CD1c-positive myeloid dendritic cell (primary cell): ENCODE measurements around the gene CNPY3.
"Not testable (repeated sequence)": the region's sequence is repeated elsewhere in the genome, so short reads cannot be mapped to it uniquely, and the experiment has no call there.

Experiments used
- DNase-seq: peaks from one replicate; pipeline ENCODE4 v3.0.0-alpha.2; 2016; ENCODE audit errors: extremely low spot score

Gene CNPY3

DNA sequence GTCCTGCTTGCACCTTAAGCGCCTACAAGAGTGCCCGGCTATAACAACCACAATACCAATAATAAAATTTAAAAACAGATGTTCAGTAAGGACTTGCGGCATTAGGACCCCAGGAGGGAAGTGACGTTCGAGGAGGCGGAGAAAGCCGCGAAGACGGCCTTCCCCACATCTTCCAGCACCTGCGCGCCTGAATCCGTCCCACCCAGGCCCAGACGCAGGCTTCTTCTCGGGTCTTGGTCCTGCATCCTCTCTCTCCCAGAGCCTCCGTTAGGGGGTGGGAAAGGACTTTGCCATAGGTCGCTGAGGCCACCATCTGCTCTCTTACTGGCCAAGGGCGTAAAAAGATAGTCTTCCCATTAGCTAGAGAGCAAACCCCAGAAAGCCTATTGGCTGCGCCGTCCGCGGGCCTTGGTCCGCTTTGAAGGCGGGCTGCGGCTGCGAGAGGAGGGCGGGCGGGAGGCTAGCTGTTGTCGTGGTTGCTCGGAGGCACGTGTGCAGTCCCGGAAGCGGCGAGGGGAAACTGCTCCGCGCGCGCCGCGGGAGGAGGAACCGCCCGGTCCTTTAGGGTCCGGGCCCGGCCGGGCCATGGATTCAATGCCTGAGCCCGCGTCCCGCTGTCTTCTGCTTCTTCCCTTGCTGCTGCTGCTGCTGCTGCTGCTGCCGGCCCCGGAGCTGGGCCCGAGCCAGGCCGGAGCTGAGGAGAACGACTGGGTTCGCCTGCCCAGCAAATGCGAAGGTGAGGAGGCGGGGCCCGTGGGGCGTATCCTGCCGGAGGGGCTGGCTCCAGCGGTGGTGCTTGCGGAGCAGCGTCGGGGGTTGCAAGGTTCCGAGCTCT lies at the start of gene CNPY3:
Gene CNPY3, plus strand, starts transcription at position 495 of the 835 bp plus-strand sequence. Its CDS starts 91 bp downstream, at position 586.
- peak; percentile 96 for DNase-seq

DNA sequence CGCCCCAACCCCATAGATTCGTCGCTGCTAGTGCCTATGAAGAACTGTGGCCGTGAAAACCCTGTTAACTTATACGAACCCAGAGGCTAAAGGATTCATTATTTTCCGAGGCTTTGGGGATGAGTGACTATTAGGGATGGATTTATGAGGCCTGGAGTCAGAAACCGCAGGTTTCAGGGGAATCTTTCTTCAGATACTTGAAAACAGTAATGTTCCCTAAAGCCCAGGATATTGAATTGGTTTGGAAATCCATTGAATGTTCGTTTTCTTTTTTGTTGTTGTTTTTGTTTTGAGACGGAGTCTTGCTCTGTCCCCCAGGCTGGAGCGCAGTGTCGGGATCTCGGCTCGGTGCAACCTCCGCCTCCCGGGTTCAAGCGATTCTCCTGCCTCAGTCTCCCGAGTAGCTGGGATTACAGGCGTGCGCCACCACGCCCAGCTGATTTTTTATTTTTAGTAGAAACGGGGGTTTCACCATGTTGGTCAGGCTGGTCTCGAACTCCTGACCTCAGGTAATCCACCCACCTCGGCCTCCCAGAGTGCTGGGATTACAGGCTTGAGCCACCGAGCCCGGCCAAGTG lies 49.0 kb upstream of the CNPY3 start:
- DNase-seq, result not testable (repeated sequence)

DNA sequence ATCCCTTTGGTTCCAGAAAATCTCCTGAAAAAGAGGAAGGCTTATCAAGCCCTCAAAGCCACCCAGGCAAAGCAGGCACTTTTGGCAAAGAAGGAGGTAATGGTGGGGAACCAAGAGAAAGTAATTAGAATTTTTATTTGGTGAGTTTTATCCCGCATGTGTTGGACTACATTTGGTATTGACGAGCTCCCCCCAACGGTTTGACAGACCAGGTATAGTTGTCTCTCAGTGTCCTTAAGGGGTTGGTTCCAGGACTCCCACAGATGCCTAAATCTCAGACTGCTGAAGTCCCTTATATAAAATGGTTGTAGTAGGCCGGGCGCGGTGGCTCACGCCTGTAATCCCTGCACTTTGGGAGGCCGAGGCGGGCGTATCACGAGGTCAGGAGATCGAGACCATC lies 48.4 kb upstream of the CNPY3 start:
- not testable (repeated sequence) for DNase-seq

- DNase-seq, result no peak
Observed at GRCh38 chr6:42885702-42886101, 43.6 kb upstream of the CNPY3 start.

GRCh38 chr6:42888201-42888600 lies 41.1 kb upstream of the CNPY3 start:
- not testable (repeated sequence) for DNase-seq

- DNase-seq, result no peak
Observed at GRCh38 chr6:42889815-42890214, 39.5 kb upstream of the CNPY3 start.

GRCh38 chr6:42890311-42891198 lies 38.7 kb upstream of the CNPY3 start:
- peak; percentile 92 for DNase-seq

DNA sequence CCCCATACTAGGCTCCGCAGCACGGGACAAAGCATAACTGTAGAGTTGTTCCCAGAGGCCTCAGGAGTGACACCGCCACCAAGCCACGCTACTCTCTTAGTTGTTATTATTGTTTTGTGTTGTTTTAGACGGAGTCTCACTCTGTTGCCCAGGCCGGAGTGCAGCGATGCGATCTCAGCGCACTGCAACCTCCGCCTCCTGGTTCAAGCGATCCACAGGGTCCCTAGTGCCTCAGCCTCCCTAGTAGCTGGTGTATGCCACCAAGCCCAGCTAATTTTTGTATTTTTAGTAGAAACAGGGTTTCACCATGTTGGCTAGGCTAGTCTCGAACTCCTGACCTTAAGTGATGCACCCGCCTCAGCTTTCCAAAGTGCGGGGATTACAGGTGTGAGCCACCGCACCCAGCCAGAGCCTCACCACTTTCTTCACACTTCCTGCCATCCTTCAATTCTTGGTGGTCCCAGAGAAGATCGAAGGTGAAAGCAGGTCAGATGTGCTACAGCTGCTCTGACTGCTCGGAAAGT lies 38.0 kb upstream of the CNPY3 start:
- DNase-seq, result no peak

- DNase-seq, result not testable (repeated sequence)
Observed at GRCh38 chr6:42894041-42894828, 35.0 kb upstream of the CNPY3 start.

- no peak for DNase-seq
Observed at GRCh38 chr6:42896178-42896719, 33.0 kb upstream of the CNPY3 start.

GRCh38 chr6:42898891-42899361 lies 30.4 kb upstream of the CNPY3 start:
- peak; percentile 85 for DNase-seq

GRCh38 chr6:42899871-42900270 lies 29.4 kb upstream of the CNPY3 start:
- no peak for DNase-seq

DNA sequence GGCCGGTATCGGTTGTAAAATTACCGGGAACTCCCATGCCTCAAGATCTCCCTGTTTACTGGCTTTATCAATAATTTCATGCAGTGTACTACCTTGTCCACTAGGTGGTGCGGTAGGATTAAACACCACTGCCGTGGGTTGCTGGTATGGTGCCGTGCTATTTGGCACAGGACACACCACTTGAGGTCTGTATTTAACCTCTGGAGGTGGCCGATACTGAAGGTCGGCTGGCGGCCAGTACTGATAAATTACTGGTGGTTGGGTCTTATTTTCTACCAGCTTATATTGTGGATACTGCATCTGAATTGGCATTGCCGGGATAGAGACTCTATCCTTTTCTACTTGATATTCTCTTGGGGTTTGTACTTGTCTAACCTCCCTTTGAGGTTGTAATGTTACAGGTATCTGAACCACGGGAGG lies 27.7 kb upstream of the CNPY3 start:
- peak; percentile 91 for DNase-seq

- DNase-seq, result not testable (repeated sequence)
Observed at GRCh38 chr6:42902429-42903263, 26.6 kb upstream of the CNPY3 start.

DNA sequence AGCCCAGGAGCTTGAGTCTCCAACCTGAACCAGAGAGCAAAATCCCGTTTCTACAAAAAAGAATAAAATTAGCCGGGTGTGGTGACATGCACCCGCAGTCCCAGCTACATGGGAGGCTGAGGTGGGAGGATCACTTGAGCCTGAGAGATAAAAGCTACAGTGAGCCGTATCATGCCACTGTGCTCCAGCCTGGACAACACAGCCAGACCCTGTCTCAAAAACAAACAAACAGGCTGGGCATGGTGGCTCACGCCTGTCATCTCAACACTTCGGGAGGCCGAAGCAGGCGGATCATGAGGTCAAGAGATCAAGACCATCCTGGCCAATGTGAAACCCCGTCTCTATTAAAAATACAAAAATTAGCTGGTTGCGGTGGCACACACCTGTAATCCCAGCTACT lies 24.8 kb upstream of the CNPY3 start:
- no peak for DNase-seq

DNA sequence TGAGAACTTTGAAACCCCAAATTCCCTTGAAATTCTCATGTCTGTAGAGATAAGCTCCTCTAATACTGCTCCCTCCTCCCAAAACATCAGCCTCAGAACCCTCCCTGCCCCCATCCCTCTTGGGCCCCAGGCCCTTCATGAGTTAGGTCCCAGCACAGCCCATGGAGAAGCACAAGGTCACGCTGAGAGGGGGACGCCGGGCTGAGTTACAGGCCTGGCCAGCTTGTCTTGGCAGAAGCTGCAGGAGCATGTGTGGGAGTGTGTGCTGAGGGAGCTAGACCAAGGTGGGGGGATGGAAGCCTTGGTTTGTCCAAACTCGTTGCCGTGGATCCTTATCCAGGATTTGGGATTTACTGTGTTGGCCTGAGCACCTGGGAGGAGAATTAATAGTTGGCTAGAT lies 21.9 kb upstream of the CNPY3 start:
- DNase-seq, result no peak

DNA sequence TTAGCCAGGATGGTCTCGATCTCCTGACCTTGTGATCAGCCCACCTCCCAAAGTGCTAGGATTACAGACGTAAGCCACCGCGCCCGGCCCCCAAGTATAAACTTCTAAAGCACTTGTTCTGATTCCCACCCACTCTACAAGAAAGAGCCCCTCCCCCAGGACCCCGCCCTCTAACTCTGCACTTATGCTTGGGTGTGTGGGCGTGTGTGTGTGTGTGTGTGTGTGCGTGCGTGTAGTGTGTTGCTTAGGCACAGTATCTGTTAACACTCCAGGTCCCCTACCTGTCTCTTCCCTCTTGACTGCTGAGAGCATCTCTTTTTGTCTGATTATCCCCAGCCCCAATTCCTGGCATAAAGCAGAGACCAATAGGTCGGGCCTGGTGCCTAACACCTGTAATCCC lies 19.4 kb upstream of the CNPY3 start:
- DNase-seq, result no peak

DNA sequence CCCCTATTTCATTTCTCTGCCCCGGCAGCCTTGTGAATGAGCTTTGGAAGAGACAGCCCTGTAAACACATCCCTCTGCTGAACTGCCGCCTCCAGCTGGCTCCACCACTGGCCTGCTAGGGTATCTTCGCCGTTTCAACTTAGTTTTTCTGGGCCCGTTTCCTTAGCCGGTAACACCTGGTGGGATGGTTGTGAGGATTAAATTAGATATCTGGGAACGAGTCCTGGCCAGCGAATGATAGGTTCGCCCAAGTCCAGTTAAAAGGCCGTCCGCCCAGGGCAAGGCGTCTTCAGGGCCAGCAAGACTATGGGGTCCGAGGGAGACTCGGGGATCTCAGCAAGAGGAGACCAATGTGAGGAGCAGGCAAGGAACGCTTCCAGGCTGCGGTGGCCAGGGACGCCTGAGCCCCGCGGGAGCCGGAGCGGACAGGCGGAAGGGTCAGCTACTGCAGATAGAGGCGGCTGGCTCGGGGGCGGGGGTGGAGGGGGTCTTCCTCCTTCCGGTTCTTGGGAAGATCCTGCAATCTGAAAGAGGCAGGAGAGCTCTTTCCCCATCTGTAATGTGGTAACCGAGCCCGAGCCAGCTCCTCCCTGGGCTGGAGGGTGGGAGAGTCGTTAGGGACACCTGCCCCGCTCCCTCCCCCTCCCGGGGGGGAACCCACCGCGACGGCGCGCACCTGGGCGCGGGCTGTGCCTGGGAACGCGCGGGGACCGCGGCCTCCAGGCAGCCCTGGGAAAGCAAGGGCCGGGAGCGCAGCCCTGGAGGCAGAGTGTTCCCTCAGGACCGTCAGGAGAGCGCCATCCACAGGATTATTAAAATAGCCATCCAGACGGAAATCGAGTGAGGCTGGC lies 17.9 kb upstream of the CNPY3 start:
- DNase-seq, result no peak

DNA sequence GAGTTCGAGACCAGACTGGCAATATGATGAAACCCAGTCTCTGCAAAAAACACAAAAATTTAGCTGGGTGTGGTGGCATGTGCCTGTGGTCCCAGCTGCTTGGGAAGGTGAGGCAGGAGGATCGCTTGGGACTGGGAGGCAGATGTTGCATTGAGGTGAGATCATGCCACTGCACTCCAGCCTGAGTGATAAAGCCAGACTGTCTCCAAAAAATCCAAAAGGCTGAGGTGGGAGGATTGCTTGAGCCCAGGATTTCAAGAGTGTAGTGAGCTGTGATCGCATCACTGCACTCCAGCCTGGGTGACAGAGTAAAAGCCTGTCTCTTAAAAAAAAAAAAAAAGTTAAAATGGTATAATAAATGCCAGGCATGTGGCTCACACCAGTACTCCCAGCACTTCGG lies 14.7 kb upstream of the CNPY3 start:
- no peak for DNase-seq
